SK-N-SH treated with all-trans-retinoic acid at 6 μM for 48 hours (cell line): ENCODE measurements around the gene ARF3.

Source experiments
- CSDC2 ChIP-seq: fragments of 250-450 bp; sonication (Bioruptor Pico); IDR thresholded peaks from 2 replicates; pipeline ENCODE4 v1.5.0; 2020; ENCODE audit warnings: mild to moderate bottlenecking, moderate library complexity

The ARF3 gene

GRCh38 chr12:48889679-48890078 is 67.6 kb downstream of the ARF3 start (continued):
- TF ChIP-seq CSDC2, result no peak
